ENCODE data around the gene ERGIC1.
"Not testable (repeated sequence)": the region's sequence is repeated elsewhere in the genome, so short reads cannot be mapped to it uniquely, and the experiment has no call there.

The ERGIC1 gene

DNA sequence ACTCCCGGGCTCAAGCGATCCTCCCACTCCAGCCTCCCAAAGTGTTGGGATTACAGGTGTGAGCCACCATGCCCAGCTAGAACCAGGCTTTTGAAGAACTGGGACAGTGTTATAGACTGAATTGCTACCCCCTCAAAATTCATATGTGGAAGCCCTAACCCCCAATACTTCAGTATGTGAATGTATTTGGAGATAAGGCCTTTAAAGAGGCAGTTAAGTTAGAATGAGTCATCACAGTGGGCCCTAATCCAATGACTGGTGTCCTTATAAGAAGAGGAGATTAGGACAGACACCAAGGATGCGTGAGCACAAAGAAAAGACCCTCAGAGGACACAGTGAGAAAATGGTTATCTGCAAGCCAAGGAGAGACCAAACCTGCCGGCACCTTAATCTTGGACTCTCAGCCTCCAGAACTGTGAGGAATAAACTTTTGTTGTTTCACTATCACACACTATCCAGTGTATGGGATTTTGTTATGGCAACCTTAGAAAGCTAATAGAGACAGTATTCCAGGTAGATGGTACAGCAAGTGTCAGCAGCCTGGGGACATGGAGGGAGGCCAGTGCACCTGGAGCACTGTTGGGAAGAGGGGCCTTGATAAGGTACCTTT, 31.4 kb upstream of the ERGIC1 start:
- TF ChIP-seq, protein P1, sequence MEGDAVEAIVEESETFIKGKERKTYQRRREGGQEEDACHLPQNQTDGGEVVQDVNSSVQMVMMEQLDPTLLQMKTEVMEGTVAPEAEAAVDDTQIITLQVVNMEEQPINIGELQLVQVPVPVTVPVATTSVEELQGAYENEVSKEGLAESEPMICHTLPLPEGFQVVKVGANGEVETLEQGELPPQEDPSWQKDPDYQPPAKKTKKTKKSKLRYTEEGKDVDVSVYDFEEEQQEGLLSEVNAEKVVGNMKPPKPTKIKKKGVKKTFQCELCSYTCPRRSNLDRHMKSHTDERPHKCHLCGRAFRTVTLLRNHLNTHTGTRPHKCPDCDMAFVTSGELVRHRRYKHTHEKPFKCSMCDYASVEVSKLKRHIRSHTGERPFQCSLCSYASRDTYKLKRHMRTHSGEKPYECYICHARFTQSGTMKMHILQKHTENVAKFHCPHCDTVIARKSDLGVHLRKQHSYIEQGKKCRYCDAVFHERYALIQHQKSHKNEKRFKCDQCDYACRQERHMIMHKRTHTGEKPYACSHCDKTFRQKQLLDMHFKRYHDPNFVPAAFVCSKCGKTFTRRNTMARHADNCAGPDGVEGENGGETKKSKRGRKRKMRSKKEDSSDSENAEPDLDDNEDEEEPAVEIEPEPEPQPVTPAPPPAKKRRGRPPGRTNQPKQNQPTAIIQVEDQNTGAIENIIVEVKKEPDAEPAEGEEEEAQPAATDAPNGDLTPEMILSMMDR (IDR thresholded peaks at IDR 0.05; ENCODE audit: low read depth, low read length), result no peak
- no peak for DNase-seq (ENCODE audit: extremely low read depth, low read depth)

DNA sequence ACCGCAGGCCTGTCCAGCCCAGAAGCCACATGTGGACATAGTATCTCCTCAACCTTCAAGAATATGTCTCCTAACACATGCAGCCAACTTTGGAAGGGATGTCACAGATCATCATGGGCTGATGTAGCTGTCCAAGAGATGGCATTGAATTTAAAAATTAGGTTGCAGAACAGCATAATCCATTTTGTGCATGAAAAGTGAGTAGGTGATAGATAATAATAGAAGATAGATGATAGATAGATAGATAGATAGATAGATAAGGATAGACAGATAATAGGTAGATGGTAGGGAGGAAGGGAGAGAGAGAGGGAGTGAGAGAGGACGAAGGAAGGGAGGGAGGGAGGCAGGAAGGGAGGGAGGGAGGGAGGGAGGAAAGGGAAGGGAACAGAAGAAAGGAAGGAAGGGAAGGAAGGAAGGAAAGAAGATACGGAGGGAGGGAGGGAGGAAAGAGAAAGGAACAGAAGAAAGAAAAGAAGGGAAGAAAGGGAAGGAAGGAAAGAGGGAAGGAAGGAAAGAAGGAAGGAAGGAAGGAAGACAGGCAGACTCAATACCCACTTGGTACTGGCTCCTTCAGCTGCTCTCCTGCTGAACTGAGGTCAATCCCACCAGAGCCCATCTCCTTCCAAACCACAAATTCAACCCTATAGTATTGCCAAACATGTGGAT, 28.9 kb upstream of the ERGIC1 start:
- no peak for DNase-seq (ENCODE audit: extremely low read depth, low read depth)
- TF ChIP-seq, protein P1 (IDR thresholded peaks at IDR 0.05; ENCODE audit: low read depth, low read length), result no peak

DNA sequence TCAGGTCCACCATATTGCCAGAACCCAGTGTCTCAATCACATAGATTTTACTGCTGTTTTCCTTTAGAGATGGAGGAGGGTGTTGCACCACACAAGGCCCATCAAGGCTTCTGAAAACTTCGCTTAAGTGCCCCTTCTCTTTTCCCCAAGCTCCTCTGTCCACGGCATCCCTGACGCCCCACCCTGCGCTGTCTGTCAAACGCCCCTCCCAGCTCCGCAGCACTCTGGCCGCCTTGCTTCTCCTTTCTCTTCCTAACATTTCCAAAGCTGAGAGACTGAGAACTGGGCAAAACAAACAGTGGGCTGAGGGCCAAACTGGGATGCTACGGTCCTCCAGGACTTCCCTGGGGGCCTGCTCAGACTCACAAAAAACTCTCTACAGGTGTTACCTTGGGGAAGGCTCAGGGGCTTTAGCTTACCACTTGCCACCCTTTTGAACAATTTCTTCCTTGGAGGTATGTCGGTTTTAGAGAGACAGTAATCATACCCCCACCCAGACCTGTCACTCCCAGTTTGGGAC, 28.3 kb upstream of the ERGIC1 start:
- no peak for DNase-seq (ENCODE audit: extremely low read depth, low read depth)
- TF ChIP-seq, protein P1 (IDR thresholded peaks at IDR 0.05; ENCODE audit: low read depth, low read length), result no peak

DNA sequence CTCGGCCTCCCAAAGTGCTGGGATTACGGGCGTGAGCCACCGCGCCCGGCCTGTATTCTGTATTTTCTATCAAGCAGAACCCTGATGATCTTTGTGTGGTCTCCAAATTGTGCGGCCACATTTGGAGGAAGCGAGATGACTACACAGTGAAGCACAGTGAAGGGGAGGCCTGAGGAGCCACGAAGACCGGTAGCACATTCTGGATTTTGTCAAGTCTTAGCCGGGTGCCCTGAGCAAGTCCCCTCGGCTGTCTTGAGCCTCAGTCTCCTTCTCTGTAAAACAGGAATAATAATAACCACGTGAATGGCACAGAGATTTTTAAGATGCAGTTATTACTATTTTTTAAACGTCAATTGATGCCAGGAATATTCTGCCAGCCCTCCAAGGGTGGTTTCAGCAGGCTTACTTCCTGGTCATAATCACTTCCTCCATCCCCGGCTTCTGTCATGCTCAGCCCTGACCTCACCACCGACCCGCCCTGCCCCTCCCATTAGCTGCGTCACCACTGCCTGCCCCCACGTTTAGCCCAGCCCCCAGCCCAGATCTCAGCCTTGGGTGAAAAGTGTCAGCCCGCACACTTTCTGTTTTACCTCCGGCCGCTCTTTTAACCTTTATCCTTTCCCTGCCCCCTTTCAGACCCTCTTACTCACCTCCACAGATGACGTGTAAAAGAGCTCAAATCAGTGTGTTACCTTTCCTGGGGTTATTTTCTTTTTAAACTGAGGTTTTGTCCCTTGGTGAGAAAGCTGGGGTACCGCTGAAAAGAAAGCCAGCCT, 27.0 kb upstream of the ERGIC1 start:
- TF ChIP-seq, protein P1 (IDR thresholded peaks at IDR 0.05; ENCODE audit: low read depth, low read length), result no peak
- no peak for DNase-seq (ENCODE audit: extremely low read depth, low read depth)

DNA sequence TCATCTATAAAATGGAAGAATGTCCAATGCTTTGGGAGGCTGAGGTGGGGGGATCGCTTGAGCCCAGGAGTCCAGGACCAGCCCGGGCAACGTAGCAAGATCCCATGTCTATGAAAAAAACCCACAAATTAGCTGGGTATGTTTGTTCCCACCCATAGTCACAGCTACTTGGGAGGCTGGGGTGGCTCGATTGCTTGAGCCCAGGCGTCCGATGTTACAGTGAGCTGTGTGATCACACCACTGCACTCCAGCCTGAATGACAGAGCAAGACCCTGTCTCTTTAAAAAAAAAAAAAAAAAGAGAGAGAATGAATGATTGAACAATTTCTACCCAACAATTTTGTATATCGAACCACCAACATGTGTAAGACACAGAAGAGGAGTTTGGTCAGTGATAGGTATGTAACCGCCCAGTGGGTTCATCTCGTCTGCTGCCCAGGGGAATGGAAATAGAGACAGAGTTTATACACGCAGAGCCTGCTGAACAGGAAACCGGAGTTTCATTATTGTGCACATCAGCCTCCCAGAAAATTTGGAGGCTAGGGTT, 26.2 kb upstream of the ERGIC1 start:
- DNase-seq (ENCODE audit: extremely low read depth, low read depth), result no peak
- TF ChIP-seq, protein P1 (IDR thresholded peaks at IDR 0.05; ENCODE audit: low read depth, low read length), result no peak

DNA sequence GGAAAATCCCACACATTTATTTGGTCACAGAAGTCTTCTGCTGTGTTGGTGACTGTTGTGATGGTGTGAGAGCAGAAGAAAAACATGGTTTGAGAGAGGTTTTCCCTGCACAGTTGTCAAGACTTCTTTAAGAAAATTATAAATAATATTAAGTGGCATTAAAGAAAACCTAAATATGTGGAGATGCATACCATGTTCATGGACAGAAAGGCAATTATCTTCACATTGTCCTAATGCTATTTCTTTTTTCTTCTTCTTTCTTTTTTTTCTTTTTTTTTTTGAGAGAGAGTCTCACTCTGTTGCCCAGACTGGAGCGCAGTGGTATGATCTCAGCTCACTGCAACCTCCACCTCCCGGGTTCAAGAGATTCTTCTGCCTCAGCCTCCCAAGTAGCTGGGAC, 24.3 kb upstream of the ERGIC1 start:
- no peak for DNase-seq (ENCODE audit: extremely low read depth, low read depth)
- TF ChIP-seq, protein P1 (IDR thresholded peaks at IDR 0.05; ENCODE audit: low read depth, low read length), result no peak

DNA sequence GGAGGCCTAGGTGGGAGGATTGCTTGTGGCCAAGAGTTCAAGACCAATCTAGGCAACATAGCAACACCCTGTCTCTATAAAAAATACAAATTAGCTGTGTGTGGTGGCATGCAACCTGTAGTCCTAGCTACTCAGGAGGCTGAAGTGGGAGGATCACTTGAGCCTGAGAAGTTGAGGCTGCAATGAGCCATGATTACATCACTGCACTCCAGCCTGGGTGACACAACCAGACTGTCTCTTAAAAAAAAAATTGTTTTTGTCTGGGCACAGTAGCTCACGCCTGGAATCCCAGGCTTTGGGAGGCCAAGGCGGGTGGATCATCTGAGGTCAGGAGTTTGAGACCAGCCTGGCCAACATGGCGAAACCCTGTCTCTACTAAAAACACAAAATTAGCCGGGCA, 23.1 kb upstream of the ERGIC1 start:
- not testable (repeated sequence) for DNase-seq (ENCODE audit: extremely low read depth, low read depth)
